ENCODE data around the gene KCTD13. TPM values are rescaled to one million over a fixed set of nuclear protein-coding genes. Genes with fewer than 3 reads are reported as not detected.

KCTD13 gene
- total RNA-seq, 4 donors from 2014 or later = 40.3 to 110 (median 57.4) TPM

- H3K36me3 ChIP-seq = no peaks in the 10 kb centered on the region
- in situ Hi-C loops (cut with MboI; ENCODE audit: low pct_ligation_motif_present in 1 of 4, low pct_unique_long_range_greater_than_20kb in 1 of 4, low sequenced_read_pairs in 3 of 4) = loop anchor here in 2 of 4 donors (25.0 kb wide), 1 partner anchor 144 kb away; the partner anchor contains the start of genes C16orf92 (in 2 of the 2) and DOC2A (in 2 of the 2)
Measured at GRCh38 chr16:29868396-29869009, 57.5 kb downstream of the KCTD13 start.

DNA sequence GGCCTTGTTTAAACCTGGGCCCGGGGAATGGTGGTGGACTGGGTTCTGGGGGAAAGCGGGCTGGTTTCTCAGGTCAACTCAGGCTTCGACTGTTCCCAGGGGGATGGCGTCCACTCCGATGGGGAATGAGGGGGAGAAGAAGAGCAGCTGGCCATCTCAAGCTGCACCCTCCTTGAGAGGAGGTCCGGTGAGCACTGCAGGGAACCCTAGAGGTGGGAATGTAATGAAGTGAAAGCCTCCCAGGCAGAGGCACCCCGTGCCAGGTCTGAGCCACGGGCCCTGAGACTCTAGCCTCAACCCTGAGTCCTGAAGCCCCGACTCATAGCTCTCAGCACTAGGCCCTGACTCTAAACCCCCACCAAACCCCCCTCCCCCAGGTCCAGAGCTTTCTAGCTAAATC, 61.8 kb downstream of the KCTD13 start:
- H3K27ac ChIP-seq = no peak overlapping the region
- TF ChIP-seq POLR2A (IDR thresholded peaks at IDR 0.05) (no peak), EP300 (IDR thresholded peaks at IDR 0.05; ENCODE audit: low read depth) (no peak), POLR2AphosphoS5 (IDR thresholded peaks at IDR 0.05) (no peak)
- TF ChIP-seq, protein P1, sequence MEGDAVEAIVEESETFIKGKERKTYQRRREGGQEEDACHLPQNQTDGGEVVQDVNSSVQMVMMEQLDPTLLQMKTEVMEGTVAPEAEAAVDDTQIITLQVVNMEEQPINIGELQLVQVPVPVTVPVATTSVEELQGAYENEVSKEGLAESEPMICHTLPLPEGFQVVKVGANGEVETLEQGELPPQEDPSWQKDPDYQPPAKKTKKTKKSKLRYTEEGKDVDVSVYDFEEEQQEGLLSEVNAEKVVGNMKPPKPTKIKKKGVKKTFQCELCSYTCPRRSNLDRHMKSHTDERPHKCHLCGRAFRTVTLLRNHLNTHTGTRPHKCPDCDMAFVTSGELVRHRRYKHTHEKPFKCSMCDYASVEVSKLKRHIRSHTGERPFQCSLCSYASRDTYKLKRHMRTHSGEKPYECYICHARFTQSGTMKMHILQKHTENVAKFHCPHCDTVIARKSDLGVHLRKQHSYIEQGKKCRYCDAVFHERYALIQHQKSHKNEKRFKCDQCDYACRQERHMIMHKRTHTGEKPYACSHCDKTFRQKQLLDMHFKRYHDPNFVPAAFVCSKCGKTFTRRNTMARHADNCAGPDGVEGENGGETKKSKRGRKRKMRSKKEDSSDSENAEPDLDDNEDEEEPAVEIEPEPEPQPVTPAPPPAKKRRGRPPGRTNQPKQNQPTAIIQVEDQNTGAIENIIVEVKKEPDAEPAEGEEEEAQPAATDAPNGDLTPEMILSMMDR (IDR thresholded peaks at IDR 0.05) = no peak
- no peak for DNase-seq
- H3K9me3 ChIP-seq = no peaks in the 10 kb centered on the region
- no peak overlapping the region for H3K4me3 ChIP-seq
- intact Hi-C loops (cut with DNase I; ENCODE audit: low total_unique reads) (no loop called here), in situ Hi-C loops (cut with MboI; ENCODE audit: low pct_ligation_motif_present in 1 of 4, low pct_unique_long_range_greater_than_20kb in 1 of 4, low sequenced_read_pairs in 3 of 4) (loop anchor here in 2 of 4 donors (25.0 kb wide), 1 partner anchor 148 kb away; the partner anchor contains the start of genes C16orf92 (in 2 of the 2) and DOC2A (in 2 of the 2))
- WGBS, 2 donors (ENCODE audit: low coverage in 1 of 2) = 79 to 100% methylated on average over 1 to 9 of the region's 9 CpGs
- no peaks in the 10 kb centered on the region for H3K27me3 ChIP-seq
- peaks cover 10 to 24% (median 18%) of the 10 kb centered on the region in 4 donors for H3K4me1 ChIP-seq
- peaks cover 0 to 15% (median 6%) of the 10 kb centered on the region in 4 donors for H3K36me3 ChIP-seq

More at GRCh38 chr16:29868396-29869009, 57.5 kb downstream of the KCTD13 start:
- Histone ChIP-seq H3K4me1 (peaks cover 0 to 4% (median 2%) of the 10 kb centered on the region in 4 donors), H3K4me3 (no peak overlapping the region), H3K9me3 (no peaks in the 10 kb centered on the region), H3K27ac (no peak overlapping the region), H3K27me3 (no peaks in the 10 kb centered on the region)
- DNase-seq = no peak
- TF ChIP-seq, protein P1 (IDR thresholded peaks at IDR 0.05) = no peak
- no peak for TF ChIP-seq EP300 (IDR thresholded peaks at IDR 0.05; ENCODE audit: low read depth)
- TF ChIP-seq POLR2AphosphoS5 (IDR thresholded peaks at IDR 0.05) = no peak
- no peak for TF ChIP-seq POLR2A (IDR thresholded peaks at IDR 0.05)
- intact Hi-C loops (cut with DNase I; ENCODE audit: low total_unique reads) = no loop called here
- 73% methylated on average over 8 of the region's 8 CpGs; no CpG with 5 or more reads in 1 of the 2 donors for WGBS, 2 donors (ENCODE audit: low coverage in 1 of 2)

DNA sequence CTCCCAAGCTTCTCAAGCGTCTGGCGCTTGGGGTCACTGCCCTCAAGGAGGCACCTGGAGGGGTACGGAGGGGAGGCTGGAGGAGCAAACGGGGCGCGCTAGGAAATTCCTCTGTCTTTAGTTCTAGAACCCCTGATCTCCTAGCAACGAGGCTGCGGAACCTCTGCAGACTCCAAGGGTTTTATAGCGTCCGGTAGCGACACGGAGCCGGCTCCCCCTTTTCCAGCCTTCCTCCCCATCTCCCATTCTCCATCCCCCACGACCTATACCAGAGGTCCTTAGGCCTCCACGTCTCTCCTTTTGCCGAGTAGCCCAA, 62.4 kb downstream of the KCTD13 start:
- H3K4me3 ChIP-seq = peak overlapping the region in 1 of 4 donors; percentile 90
- WGBS, 2 donors (ENCODE audit: low coverage in 1 of 2) = 34 to 40% methylated on average over 1 to 16 of the region's 16 CpGs

More for the DNA sequence above, 62.4 kb downstream of the KCTD13 start:
- Histone ChIP-seq H3K36me3 (peaks cover 0 to 21% (median 8%) of the 10 kb centered on the region in 4 donors), H3K4me1 (peaks cover 10 to 24% (median 18%) of the 10 kb centered on the region in 4 donors), H3K27ac (peak overlapping the region; percentile 89 to 96 (median 94)), H3K27me3 (no peaks in the 10 kb centered on the region), H3K9me3 (no peaks in the 10 kb centered on the region)
- no peak for TF ChIP-seq POLR2A (IDR thresholded peaks at IDR 0.05)
- no peak for TF ChIP-seq POLR2AphosphoS5 (IDR thresholded peaks at IDR 0.05)
- TF ChIP-seq EP300 (IDR thresholded peaks at IDR 0.05; ENCODE audit: low read depth) = no peak
- TF ChIP-seq, protein P1 (IDR thresholded peaks at IDR 0.05) = no peak
- in situ Hi-C loops (cut with MboI; ENCODE audit: low pct_ligation_motif_present in 1 of 4, low pct_unique_long_range_greater_than_20kb in 1 of 4, low sequenced_read_pairs in 3 of 4) = loop anchor here in 2 of 4 donors (25.0 kb wide), 1 partner anchor 149 kb away; the partner anchor contains the start of genes C16orf92 (in 2 of the 2) and DOC2A (in 2 of the 2)
- no peak for DNase-seq
- intact Hi-C loops (cut with DNase I; ENCODE audit: low total_unique reads) = no loop called here
